Fibroblast of skin of back (primary cell): Measurements from ENCODE around the gene RFFL. TPM values are rescaled to one million over a fixed set of nuclear protein-coding genes. Genes with fewer than 3 reads are reported as not detected.
"Not testable (repeated sequence)": the region's sequence is repeated elsewhere in the genome, so short reads cannot be mapped to it uniquely, and the experiment has no call there.

Experiments
- DNase-seq: peaks from one replicate; pipeline ENCODE4 v3.0.0-alpha.2; 2013
- polyA plus RNA-seq, 2 experiments: library from polyadenylated mRNA; unstranded; fragments of 120-200 nt; gene quantifications; one replicate each; pipeline ENCODE4 v1.2.1, GENCODE V29; 2013; ENCODE audit not compliant: insufficient read length in 2 of 2

Gene RFFL
- 5.9 TPM for polyA plus RNA-seq (2013, experiment 1 of 2; ENCODE audit: insufficient read length)
- polyA plus RNA-seq (2013, experiment 2 of 2; ENCODE audit: insufficient read length), result 6.7 TPM

GRCh38 chr17:35063514-35064223 is at the start of gene RFFL:
Gene RFFL (minus strand): TSS chr17:35063707. CDS start chr17:35026553, 37,154 bp downstream.
- DNase-seq, result peak; percentile 96

GRCh38 chr17:35110791-35111190 is 47.3 kb upstream of the RFFL start:
- not testable (repeated sequence) for DNase-seq

- no peak for DNase-seq
Observed at GRCh38 chr17:35104844-35105450, 41.4 kb upstream of the RFFL start.

- no peak for DNase-seq
Observed at GRCh38 chr17:35103271-35103670, 39.8 kb upstream of the RFFL start.

- DNase-seq, result no peak
Observed at GRCh38 chr17:35101725-35102124, 38.2 kb upstream of the RFFL start.

GRCh38 chr17:35101036-35101435 is 37.5 kb upstream of the RFFL start:
- no peak for DNase-seq

GRCh38 chr17:35099908-35100307 is 36.4 kb upstream of the RFFL start:
- DNase-seq, result no peak

GRCh38 chr17:35097776-35098175 is 34.3 kb upstream of the RFFL start:
- no peak for DNase-seq

- DNase-seq, result no peak
Observed at GRCh38 chr17:35095741-35096140, 32.2 kb upstream of the RFFL start.

GRCh38 chr17:35094902-35095301 is 31.4 kb upstream of the RFFL start:
- peak; percentile 69 for DNase-seq

GRCh38 chr17:35090707-35091106 is 27.2 kb upstream of the RFFL start:
- DNase-seq, result not testable (repeated sequence)

- peak; percentile 44 for DNase-seq
Observed at GRCh38 chr17:35089586-35090296, 26.2 kb upstream of the RFFL start.

GRCh38 chr17:35088881-35089585 is 25.5 kb upstream of the RFFL start:
- peak; percentile 83 for DNase-seq

- peak; percentile 26 for DNase-seq
Observed at GRCh38 chr17:35088356-35088880, 24.9 kb upstream of the RFFL start.

- peak; percentile 6 for DNase-seq
Observed at GRCh38 chr17:35087731-35088355, 24.3 kb upstream of the RFFL start.

GRCh38 chr17:35086931-35087573 is 23.5 kb upstream of the RFFL start:
- DNase-seq, result no peak

GRCh38 chr17:35086164-35086563 is 22.7 kb upstream of the RFFL start:
- DNase-seq, result no peak

- peak; percentile 49 for DNase-seq
Observed at GRCh38 chr17:35084987-35085386, 21.5 kb upstream of the RFFL start.

- DNase-seq, result no peak
Observed at GRCh38 chr17:35083071-35083470, 19.6 kb upstream of the RFFL start.

- peak; percentile 86 for DNase-seq
Observed at GRCh38 chr17:35082073-35082657, 18.7 kb upstream of the RFFL start.

GRCh38 chr17:35081638-35082037 is 18.1 kb upstream of the RFFL start:
- no peak for DNase-seq
